ENCODE data around the gene CSNK1G1. TPM values are rescaled to one million over a fixed set of nuclear protein-coding genes. Genes with fewer than 3 reads are reported as not detected.
"Not testable (repeated sequence)": the region's sequence is repeated elsewhere in the genome, so short reads cannot be mapped to it uniquely, and the experiment has no call there.

Gene CSNK1G1
- total RNA-seq, 1 donor from 2014 or later = 19.9 TPM

GRCh38 chr15:64387562-64388168 lies 31.7 kb upstream of the CSNK1G1 start, which contains the start of gene TRIP4:
Gene TRIP4, plus strand, starts transcription at chr15:64387836. Its CDS starts 28 bp downstream, at chr15:64387864.
- TF ChIP-seq, protein P1, sequence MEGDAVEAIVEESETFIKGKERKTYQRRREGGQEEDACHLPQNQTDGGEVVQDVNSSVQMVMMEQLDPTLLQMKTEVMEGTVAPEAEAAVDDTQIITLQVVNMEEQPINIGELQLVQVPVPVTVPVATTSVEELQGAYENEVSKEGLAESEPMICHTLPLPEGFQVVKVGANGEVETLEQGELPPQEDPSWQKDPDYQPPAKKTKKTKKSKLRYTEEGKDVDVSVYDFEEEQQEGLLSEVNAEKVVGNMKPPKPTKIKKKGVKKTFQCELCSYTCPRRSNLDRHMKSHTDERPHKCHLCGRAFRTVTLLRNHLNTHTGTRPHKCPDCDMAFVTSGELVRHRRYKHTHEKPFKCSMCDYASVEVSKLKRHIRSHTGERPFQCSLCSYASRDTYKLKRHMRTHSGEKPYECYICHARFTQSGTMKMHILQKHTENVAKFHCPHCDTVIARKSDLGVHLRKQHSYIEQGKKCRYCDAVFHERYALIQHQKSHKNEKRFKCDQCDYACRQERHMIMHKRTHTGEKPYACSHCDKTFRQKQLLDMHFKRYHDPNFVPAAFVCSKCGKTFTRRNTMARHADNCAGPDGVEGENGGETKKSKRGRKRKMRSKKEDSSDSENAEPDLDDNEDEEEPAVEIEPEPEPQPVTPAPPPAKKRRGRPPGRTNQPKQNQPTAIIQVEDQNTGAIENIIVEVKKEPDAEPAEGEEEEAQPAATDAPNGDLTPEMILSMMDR (conservative IDR thresholded peaks at IDR 0.05) = no peak
- Mint-ChIP-seq H3K36me3 (peaks cover 5% of the 10 kb centered on the region), H3K4me3 (peak within 1 kb of the TSS; percentile 97), H3K27ac (peak within 1 kb of the TSS; percentile 89), H3K4me1 (ENCODE audit: unreplicated experiment) (peaks cover 17% of the 10 kb centered on the region), H3K9me3 (peaks cover 5% of the 10 kb centered on the region), H3K27me3 (no peaks in the 10 kb centered on the region)
- peak; percentile 95 for DNase-seq (ENCODE audit: extremely low spot score, unreplicated experiment)

- Mint-ChIP-seq H3K36me3 (peaks cover 10% of the 10 kb centered on the region), H3K4me1 (ENCODE audit: unreplicated experiment) (peaks cover 25% of the 10 kb centered on the region), H3K27ac (no peak overlapping the region), H3K27me3 (no peaks in the 10 kb centered on the region), H3K9me3 (peaks cover 5% of the 10 kb centered on the region), H3K4me3 (no peak overlapping the region)
- DNase-seq (ENCODE audit: extremely low spot score, unreplicated experiment) = no peak
- TF ChIP-seq, protein P1 (conservative IDR thresholded peaks at IDR 0.05) = no peak
Observed at GRCh38 chr15:64386291-64386690, 30.3 kb upstream of the CSNK1G1 start.

GRCh38 chr15:64383760-64384159 lies 27.8 kb upstream of the CSNK1G1 start:
- Mint-ChIP-seq H3K9me3 (peaks cover 5% of the 10 kb centered on the region), H3K27me3 (no peaks in the 10 kb centered on the region), H3K27ac (no peak overlapping the region), H3K4me3 (no peak overlapping the region), H3K4me1 (ENCODE audit: unreplicated experiment) (peaks cover 28% of the 10 kb centered on the region), H3K36me3 (peaks cover 14% of the 10 kb centered on the region)
- DNase-seq (ENCODE audit: extremely low spot score, unreplicated experiment) = no peak
- TF ChIP-seq, protein P1 (conservative IDR thresholded peaks at IDR 0.05) = no peak

GRCh38 chr15:64381000-64381751 lies 25.2 kb upstream of the CSNK1G1 start, which contains the start of gene PCLAF:
Gene PCLAF, minus strand, starts transcription at chr15:64381441. Its CDS starts 70 bp downstream, at chr15:64381371.
- TF ChIP-seq, protein P1 (conservative IDR thresholded peaks at IDR 0.05) = peak; percentile 24

DNA sequence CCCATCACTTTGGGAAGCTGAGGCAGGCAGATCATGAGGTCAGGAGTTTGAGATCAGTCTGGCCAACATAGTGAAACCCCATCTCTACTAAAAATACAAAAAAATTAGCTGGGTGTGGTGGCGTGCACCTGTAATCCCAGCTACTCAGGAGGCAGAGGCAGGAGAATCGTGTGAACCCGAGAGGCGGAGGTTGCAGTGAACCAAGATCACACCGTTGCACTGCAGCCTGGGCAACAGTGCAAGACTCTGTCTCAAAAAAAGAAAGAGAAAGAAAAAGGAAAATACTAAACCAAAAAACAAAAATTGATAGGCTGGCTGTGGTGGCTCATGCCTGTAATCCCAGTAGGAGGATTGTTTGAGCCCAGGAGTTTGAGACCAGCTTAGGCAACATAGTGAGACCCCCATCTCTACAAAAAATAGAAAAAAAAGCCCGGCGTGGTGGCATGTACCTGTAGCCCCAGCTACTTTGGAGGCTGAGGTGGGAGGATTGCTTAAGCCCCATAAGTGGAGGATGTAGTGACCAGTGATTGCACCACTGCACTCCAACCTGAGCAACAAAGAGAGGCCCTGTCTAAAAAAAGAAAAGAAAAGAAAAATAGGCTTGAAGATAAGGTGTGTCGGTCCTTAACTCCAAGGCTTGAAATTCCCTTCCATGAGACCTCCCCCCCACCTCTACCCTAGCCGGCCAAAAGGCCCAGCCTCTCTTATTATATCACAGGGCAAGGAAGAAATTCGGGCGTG lies 24.3 kb upstream of the CSNK1G1 start:
- DNase-seq (ENCODE audit: extremely low spot score, unreplicated experiment); H3K36me3 Mint-ChIP-seq; H3K9me3 Mint-ChIP-seq; H3K27me3 Mint-ChIP-seq: not testable (repeated sequence)
- Mint-ChIP-seq H3K27ac (peak overlapping the region; percentile 87), H3K4me3 (peak overlapping the region; percentile 96), H3K4me1 (ENCODE audit: unreplicated experiment) (peaks cover 16% of the 10 kb centered on the region)

More at GRCh38 chr15:64381000-64381751, 25.2 kb upstream of the CSNK1G1 start, which contains the start of gene PCLAF:
- Mint-ChIP-seq H3K36me3 (peaks cover 9% of the 10 kb centered on the region), H3K9me3 (no peaks in the 10 kb centered on the region), H3K4me1 (ENCODE audit: unreplicated experiment) (peaks cover 16% of the 10 kb centered on the region), H3K27ac (peak within 1 kb of the TSS; percentile 87), H3K4me3 (peak within 1 kb of the TSS; percentile 96), H3K27me3 (no peaks in the 10 kb centered on the region)
- DNase-seq (ENCODE audit: extremely low spot score, unreplicated experiment) = peak; percentile 91

Data from type B pancreatic cell (in vitro differentiated cells).